ENCODE measurements around the gene GNB2.
A peak's percentile ranks its signal among the peaks of the same experiment; 100 is the strongest.

GNB2 gene

GRCh38 chr7:100673302-100673941, at the start of gene GNB2:
TSS of gene GNB2 (plus strand) at chr7:100673740. CDS start at chr7:100676266, 2,526 bp downstream.
- DNase-seq (ENCODE audit: low read depth, low spot score): peak; percentile 98

- DNase-seq (ENCODE audit: low read depth, low spot score): no peak
These were observed 49.4 kb upstream of the GNB2 start for GRCh38 chr7:100623951-100624824.

GRCh38 chr7:100626055-100626454, 47.5 kb upstream of the GNB2 start:
- DNase-seq (ENCODE audit: low read depth, low spot score): no peak

DNA sequence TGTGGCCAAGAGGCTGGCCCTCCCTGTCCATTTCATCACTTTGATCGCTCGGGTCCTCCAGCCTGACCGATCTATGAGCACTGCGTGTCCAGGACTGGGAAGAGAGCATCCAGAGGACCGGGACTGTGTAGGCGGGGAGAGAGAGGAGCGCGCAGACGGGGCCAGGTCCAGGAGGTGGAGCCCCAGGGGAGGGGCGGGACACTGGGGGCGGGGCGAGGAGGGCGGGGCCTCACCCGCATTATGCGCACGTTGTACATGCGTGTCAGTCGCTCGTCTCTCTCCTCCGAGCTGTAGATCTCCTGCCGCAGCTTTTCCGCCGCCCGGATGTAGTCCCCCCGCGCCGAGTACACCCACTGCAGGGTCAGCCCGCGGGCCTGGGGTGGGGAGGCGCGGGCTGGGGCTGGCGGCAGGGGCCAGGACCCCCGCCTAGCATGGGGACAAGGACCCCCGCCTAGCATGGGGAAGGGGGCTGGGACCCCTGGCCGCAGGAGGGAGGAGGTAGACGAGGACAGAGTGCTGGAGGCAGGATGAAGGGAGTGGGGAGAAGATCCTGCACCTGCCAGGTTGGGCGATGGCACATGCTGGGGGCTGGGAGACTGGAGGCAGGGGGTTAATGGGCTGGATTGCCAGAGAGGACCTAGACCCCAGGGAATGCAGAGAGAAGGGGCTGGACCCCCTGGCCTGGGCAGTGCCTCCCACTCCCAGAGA, 46.9 kb upstream of the GNB2 start:
- peak; percentile 77 for DNase-seq (ENCODE audit: low read depth, low spot score)

GRCh38 chr7:100627238-100627549, 46.3 kb upstream of the GNB2 start:
- no peak for DNase-seq (ENCODE audit: low read depth, low spot score)

DNA sequence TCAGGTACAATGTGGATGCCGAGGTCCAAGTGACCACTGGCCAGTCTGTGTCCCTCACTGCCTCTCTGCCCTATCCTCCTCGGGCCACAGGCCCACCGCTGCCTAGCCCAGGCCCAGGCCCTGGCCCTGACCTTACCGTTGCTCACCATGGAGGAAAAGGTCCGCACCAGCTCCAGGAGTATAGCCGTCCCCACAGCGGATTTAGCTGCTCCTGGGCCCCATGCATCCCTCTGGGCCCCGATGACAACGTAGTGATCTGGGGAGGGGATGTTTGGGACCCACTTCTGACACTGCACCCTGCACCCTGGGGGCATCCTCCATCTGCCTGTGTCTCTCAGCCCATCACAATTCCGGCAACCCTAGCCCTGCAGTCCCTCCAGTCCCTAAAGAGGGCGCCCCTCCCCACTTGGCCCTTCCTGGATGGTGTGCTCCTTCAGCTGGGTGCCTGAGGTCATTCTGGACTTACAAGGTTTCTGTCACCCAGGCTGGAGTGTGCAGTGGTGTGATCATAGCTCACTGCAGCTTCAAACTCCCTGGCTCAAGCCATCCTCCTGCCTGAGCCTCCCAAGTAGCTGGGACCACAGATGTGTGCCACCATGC, 44.3 kb upstream of the GNB2 start:
- DNase-seq (ENCODE audit: low read depth, low spot score): no peak

DNA sequence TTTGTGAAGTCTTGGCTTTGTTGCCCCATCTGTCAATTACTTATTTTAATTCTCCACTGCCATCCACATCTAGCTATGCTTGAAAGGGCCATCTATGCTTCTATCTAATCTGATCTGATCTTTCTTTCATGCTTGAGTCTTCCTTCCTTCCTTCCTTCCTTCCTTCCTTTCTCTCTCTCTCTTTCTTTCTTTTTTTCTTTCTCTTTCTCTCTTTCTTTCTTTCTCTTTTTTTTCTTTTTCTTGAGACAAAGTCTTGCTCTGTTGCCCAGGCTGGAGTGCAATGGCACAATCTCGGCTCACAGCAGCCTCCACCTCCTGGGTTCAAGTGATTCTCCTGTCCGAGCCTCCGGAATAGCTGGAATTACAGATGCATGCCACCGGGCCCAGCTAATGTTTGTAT, 43.5 kb upstream of the GNB2 start:
- no peak for DNase-seq (ENCODE audit: low read depth, low spot score)

DNA sequence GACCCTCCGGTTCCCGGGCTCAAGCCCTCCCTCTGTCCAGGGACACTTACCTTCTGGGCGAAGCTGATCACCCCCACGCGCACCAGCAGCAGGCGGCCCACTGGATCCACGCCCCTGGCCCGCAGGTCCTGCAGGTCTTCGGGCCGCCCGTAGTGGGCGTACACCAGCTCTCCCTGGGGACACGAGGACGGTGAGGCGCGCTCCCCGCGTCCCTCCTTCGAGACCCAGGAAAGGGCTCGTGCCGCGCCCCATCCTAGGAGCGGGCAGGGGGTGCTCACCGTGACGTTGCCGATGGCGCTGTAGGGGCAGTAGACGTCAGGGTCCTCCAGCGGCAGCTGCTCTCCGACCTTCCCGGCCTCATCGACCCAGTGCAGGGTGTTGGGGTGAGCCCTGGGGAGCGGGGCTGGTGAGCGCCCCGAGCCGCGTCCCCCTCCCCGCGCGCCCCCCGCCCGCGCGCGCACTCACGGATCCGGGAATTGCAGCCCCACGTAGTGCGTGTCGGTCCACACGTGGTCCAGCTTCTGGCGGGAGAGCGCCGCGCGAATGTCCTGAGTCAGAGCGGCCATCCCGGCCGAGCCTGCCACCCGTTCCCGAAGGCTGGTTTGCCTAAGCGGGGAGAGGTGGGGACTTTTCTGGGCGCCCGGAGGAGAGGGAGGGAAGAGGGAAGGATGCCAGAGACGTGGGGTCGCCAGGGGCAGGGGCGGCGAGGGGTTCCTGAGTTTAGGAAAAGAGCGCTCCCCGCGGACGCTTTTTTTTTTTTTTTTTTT, 40.4 kb upstream of the GNB2 start:
- DNase-seq (ENCODE audit: low read depth, low spot score): no peak

- no peak for DNase-seq (ENCODE audit: low read depth, low spot score)
These were observed 33.5 kb upstream of the GNB2 start for GRCh38 chr7:100639995-100640516.

GRCh38 chr7:100640517-100641440, 32.8 kb upstream of the GNB2 start:
- no peak for DNase-seq (ENCODE audit: low read depth, low spot score)

DNA sequence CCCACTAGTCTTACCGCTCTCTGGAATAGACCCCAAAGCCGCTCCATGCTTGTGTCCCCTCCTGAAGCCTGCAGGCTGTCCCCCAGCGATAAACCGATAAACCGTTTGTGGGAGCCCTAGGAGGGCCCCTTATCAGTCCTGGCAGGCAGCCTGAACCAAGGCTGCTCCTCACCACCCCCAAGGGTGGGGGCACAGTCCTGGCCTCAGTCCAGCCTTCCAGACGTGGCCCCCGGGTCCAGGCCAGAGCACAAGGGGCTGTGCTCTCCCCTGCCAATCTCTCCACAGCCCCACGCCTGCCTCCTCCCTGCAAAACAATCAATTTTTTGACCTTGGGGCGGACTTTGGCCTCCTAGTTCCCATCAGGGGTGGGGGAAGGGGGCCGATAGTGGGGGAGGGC, 32.1 kb upstream of the GNB2 start, which contains the start of gene TFR2:
Gene TFR2 (minus strand): TSS at position 90 of the 397 bp plus-strand sequence. CDS start 43 bp downstream, at position 47.
- no peak for DNase-seq (ENCODE audit: low read depth, low spot score)

- no peak for DNase-seq (ENCODE audit: low read depth, low spot score)
These were observed 31.5 kb upstream of the GNB2 start for GRCh38 chr7:100641860-100642533.

DNA sequence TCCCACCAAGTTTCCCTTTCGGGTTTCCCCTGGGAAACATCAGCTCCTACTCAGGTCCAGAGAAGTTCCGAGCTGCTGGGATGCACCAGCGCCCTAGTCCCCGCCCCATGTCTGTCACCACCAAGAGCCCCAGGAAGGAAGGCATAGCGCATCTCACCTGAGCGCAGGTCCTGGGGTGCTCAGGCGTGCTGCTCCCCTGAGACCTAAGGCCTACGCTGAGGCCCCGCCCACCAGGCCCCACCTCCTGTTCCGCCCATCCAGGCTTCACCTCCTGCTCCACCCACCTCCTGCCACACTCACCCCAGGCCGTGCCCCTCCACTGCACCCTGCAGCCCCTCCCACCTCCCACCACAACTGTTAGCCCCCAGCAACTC, 31.0 kb upstream of the GNB2 start:
- no peak for DNase-seq (ENCODE audit: low read depth, low spot score)

DNA sequence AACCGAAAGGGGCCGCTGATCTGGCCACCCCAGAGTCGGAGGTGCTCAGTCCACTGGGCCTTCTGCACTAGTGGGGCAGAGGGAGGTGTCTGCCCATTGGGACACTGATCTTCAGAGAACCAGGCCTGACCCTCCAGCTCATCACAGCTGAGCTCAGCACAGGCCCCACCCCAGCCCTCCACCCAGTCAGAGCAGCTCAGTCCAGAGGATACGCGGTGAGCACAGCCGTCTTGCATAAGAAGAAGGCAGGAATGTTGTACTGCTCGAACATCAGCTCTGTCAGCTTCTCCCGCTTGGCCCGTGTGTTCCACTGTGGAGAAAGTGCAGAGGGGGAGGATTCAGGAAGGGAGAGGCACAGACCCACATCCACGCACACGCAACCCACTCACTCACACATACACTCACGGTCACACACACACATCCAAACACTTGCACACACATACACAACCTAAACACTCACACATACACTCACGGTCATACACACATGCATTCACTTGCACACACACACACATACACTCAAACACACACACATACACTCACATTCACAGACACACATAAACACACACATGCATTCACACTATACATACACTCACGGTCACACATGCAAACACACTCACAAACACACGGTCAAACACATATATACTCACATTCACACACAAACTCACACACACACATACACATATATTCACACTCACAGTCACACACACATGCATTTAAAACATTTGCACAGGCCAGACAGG, 23.5 kb upstream of the GNB2 start:
- no peak for DNase-seq (ENCODE audit: low read depth, low spot score)

GRCh38 chr7:100654908-100655831, 18.4 kb upstream of the GNB2 start:
- DNase-seq (ENCODE audit: low read depth, low spot score): no peak

DNA sequence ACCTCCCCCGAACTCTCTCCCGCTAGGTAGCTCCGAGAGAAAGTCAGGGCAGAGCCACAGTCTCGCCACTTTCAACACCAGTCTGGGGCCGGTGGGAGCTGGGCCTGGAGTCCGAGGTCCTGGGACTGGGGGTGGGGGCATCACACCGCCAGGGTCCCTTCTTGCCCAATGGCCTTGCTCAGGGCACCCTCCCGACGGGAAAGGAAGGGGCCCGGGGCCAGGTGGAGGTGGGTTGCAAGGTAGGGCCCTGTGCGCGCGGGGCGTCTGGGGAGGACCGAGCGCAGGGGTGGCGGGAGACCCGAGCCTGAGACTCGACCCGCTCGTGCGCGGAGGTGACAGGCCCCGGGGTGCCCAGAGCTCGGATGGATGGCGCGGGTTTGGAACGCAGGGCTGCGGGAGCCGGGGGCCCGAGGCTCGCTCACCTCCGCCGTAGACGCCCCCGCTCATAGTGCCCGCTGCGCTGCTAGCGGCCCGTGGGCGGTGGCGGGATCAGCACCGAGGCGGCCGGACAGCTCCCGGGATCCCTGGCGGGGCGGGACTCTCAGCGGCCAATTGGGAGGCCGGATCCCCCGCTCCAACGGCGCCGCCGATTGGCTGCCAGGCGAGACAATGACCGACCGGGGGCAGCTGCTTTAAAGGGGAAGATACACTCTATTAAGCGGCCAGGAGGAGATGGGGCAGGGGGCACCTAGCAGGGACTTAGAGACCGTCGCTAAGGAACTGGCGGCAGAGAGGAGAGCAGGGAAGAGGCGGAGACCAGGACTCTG, 17.4 kb upstream of the GNB2 start, which contains the start of gene ACTL6B:
Gene ACTL6B (minus strand): TSS at position 541 of the 767 bp plus-strand sequence. CDS start 94 bp downstream, at position 447.
- DNase-seq (ENCODE audit: low read depth, low spot score): no peak
